ENCODE results near the gene DUSP15. TPM values are rescaled to one million over a fixed set of nuclear protein-coding genes. Genes with fewer than 3 reads are reported as not detected.
"Not testable (repeated sequence)": the region's sequence is repeated elsewhere in the genome, so short reads cannot be mapped to it uniquely, and the experiment has no call there.

DUSP15 gene, protein sequence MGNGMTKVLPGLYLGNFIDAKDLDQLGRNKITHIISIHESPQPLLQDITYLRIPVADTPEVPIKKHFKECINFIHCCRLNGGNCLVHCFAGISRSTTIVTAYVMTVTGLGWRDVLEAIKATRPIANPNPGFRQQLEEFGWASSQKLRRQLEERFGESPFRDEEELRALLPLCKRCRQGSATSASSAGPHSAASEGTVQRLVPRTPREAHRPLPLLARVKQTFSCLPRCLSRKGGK
- total RNA-seq = 4.0 TPM
- long read RNA-seq, partial matches to known transcripts = 0 of 1 reads
- long read RNA-seq, other reads (novel, unspliced or antisense) = 0 of 1 reads

GRCh38 chr20:31869942-31870725 is at the start of gene DUSP15, which contains the start of gene TTLL9:
Gene DUSP15 (minus strand): TSS chr20:31870527. CDS start chr20:31870337, 190 bp downstream.
Gene TTLL9 (plus strand): TSS chr20:31870634. CDS start chr20:31871127, 493 bp downstream.
- DNase-seq (peak; percentile 64), ATAC-seq (peak; percentile 93)
- intact Hi-C loops (cut with micrococcal nuclease) = no loop called here

DNA sequence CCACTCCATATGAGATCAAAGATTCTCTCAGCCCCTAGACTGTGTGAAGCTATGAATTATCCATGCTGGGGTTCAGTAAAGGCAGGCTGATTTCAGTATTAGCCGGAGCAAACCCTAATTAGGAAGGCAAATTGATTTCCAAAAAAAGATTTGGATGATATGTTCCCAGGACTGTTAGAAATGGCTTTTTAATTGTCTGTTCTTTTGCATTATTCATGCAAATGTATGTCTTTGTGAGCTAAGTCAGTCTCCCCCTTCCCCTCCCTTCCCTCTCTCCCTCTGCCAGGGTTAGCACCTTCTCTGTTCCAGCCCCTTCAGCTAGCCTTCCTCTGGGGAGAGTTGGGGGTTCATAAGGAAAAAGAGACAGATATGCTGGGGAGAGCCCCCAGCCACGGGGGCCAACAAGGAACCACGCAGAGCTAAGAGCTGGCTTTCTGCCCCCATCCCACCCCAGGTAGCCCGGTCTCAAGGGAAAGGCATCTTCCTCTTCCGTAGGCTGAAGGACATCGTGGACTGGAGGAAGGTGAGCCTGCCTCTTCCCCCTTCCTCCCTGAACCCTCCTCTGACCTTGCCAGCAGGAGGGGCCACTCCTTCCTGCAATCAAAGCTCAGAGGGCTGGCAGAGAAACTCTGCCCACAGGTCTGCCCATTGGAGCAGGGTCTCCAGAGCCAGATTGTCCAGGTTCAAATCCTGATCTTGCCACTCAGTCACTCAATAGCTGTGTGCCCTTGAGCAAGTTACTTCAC is 49.3 kb upstream of the DUSP15 start:
- DNase-seq = no peak
- intact Hi-C loops (cut with micrococcal nuclease) = no loop called here
- ATAC-seq = no peak

DNA sequence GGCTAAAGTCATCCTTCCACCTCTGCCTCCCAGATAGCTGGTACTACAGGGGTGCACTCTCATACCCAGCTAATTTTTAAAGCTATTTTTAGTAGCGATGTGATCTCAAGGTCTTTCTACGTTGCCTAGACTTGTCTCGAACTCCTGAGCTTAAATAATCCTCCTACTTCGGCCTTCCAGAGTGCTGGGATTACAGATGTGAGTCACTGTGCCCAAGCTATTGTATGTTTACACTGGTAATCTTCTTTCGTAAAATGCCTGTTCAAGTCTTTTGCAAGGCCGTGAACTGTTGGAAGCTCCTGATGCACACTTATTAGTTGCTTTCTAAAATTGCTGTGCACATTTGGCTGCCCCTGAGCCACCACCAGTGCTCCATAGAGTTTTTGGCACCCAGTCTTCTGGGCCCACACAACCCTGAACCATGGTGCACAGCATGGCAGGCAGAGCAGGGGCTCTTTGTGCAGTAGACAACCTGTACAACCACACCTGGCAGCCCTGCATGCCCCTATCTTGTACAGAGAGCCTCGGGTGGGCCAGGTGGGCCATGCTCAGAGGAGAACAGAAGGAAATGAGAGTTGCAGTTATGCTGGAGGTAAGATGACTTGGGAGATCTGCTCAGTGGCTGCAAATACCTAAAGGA is 48.3 kb upstream of the DUSP15 start:
- intact Hi-C loops (cut with micrococcal nuclease) = no loop called here

DNA sequence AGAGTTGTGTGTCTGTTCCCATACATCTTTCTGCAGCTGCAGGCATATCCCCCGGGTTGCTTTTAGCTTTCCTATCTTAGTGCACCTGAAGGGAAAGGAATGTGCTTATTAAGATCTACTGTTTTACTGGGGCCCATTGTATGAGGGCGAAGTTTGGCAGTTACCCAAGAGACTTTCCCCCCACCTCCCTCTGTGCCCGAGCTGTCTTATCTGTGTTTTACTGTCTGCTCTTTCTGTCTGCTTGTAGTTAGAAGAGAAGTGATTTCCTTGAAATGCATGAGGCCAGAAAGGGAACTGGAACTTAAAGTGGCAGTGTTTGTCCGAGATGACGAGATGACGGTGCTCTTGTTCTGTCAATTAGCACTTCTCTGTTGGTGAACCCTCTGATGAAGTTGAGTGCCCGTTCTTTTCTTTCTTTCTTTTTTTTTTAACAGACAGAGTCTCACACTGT is 47.7 kb upstream of the DUSP15 start:
- DNase-seq; ATAC-seq; intact Hi-C loops (cut with micrococcal nuclease): not testable (repeated sequence)

More for the DNA sequence above, 48.3 kb upstream of the DUSP15 start:
- no peak for DNase-seq
- ATAC-seq = no peak

- intact Hi-C loops (cut with micrococcal nuclease) = no loop called here
- ATAC-seq = no peak
These were observed 46.4 kb upstream of the DUSP15 start for GRCh38 chr20:31916708-31917107.

GRCh38 chr20:31915491-31916280 is 45.4 kb upstream of the DUSP15 start:
- intact Hi-C loops (cut with micrococcal nuclease) = no loop called here
- DNase-seq = no peak
- ATAC-seq = no peak

More at GRCh38 chr20:31916708-31917107, 46.4 kb upstream of the DUSP15 start:
- DNase-seq = no peak

GRCh38 chr20:31914170-31914569 is 43.8 kb upstream of the DUSP15 start:
- ATAC-seq (no peak), DNase-seq (no peak)
- intact Hi-C loops (cut with micrococcal nuclease) = no loop called here

GRCh38 chr20:31913431-31914157 is 43.3 kb upstream of the DUSP15 start:
- DNase-seq (no peak), ATAC-seq (no peak)
- intact Hi-C loops (cut with micrococcal nuclease) = no loop called here

GRCh38 chr20:31910071-31910803 is 39.9 kb upstream of the DUSP15 start:
- no peak for DNase-seq
- no peak for ATAC-seq
- intact Hi-C loops (cut with micrococcal nuclease) = no loop called here

GRCh38 chr20:31909253-31910070 is 39.1 kb upstream of the DUSP15 start:
- DNase-seq (no peak), ATAC-seq (no peak)
- intact Hi-C loops (cut with micrococcal nuclease) = no loop called here

DNA sequence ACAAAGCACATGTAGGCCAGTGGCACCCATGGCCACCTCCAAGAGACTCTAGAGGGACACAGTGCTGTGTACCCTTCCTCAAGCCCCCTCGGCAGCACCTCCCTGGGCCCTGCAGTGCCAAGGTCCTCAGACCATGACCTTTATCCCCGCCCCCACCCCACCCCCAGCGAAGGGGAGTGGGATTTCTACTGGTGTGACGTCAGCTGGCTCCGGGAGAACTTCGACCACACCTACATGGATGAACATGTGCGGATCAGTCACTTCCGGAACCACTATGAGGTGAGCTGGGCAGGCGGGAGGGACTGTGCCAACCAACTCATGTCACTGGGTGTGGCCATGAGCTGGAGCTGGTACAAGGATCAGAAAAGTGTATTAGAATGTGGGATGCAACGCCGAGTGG is 38.1 kb upstream of the DUSP15 start:
- ATAC-seq (no peak), DNase-seq (no peak)
- intact Hi-C loops (cut with micrococcal nuclease) = no loop called here

DNA sequence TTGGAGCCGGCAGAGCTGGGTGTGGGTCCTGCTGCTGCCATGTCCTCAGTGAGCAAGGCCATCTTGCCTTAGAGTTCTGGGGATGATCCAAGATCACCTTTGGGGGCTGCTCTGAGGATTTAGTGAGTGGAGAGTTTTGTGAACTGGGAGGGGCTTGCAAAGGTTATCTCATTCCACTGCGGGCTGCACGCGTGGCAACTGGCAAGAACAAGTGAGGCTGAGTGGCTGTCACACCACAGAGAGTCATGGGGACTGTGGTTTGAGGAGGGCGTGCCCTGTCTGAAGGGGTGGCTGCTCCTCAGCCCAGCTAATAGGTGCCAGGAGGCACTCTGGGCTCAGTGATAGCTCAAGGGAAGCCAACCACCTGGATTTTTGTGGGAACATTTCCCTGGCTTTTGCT is 37.7 kb upstream of the DUSP15 start:
- DNase-seq (no peak), ATAC-seq (no peak)
- intact Hi-C loops (cut with micrococcal nuclease) = no loop called here

DNA sequence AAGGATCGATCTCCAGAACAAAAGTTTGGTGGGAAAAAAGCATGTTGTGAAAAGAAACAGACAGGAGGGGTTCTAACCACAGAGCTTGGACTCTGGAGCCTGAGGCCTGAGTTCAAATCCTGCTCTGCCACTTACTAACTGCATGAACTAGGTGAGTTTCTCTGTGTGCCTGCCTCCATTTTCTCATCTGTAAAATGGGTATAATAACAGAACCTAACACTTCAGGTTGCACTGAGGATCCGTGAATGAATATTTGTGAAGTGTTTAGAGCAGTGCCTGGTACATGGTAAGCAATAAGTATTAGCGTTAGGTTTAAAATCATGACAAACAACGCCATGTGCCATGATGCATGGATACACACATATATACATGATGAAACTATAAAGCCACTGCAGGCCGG is 36.7 kb upstream of the DUSP15 start:
- intact Hi-C loops (cut with micrococcal nuclease) = no loop called here
- ATAC-seq (no peak), DNase-seq (no peak)

DNA sequence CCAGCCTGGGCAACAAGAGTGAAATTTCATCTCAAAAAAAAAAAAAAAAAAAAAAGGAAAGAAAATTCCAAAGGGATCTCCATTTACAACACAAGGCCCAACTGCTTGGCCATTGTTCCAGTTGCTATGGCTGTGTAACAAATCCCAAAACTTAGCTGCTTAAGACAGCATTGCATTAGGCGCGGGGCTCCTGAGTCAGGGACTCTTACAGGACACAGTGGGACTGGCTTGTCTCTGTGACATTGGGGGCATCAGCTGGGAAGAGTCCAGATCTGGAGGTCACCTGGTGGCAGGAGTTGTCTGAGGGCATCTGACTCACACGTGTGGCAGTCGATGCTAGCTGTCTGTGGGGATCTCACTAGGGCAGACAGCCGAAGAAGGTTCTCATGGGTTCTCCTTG is 35.7 kb upstream of the DUSP15 start:
- intact Hi-C loops (cut with micrococcal nuclease) = no loop called here
- DNase-seq = no peak
- ATAC-seq = no peak

- intact Hi-C loops (cut with micrococcal nuclease) = no loop called here
- ATAC-seq (no peak), DNase-seq (no peak)
These were observed 33.5 kb upstream of the DUSP15 start for GRCh38 chr20:31903627-31904386.

- no peak for ATAC-seq
- no peak for DNase-seq
- intact Hi-C loops (cut with micrococcal nuclease) = no loop called here
These were observed 31.3 kb upstream of the DUSP15 start for GRCh38 chr20:31901615-31902014.

All from left ventricle myocardium superior (tissue), 1 donor.